Activated naive CD4-positive, alpha-beta T cell treated with anti-CD3 and anti-CD28 coated beads, Interleukin-2, amount 10 ng/mL, durations not matched to agents 7 days and 5 days (primary cell): ENCODE measurements around the gene POMC.

ENCODE experiments used
- CTCF ChIA-PET: fragments of 350-600 bp; sonication (Branson Sonifier 250); formaldehyde crosslinking; loops from one replicate; lab custom pipeline; 2021; ENCODE audit warnings: antibody characterized with exemption; lab: Charles Lee
- DNase-seq: peaks from one replicate; pipeline ENCODE4 v3.0.0-alpha.2; 2020
- H3K27ac Mint-ChIP-seq: one replicate; pipeline ENCODE4 v1.8.0; 2021; ENCODE audit warnings: mild to moderate bottlenecking, moderate library complexity, mixed read lengths
- H3K27me3 Mint-ChIP-seq: one replicate; pipeline ENCODE4 v1.8.0; 2021; ENCODE audit warnings: mild to moderate bottlenecking, mixed read lengths
- H3K36me3 Mint-ChIP-seq: one replicate; pipeline ENCODE4 v1.8.0; 2021; ENCODE audit warnings: mixed read lengths
- H3K4me1 Mint-ChIP-seq: one replicate; pipeline ENCODE4 v1.8.0; 2021; ENCODE audit warnings: mixed read lengths
- H3K4me3 Mint-ChIP-seq: one replicate; pipeline ENCODE4 v1.8.0; 2021; ENCODE audit warnings: mild to moderate bottlenecking, moderate library complexity, mixed read lengths
- H3K9me3 Mint-ChIP-seq: one replicate; pipeline ENCODE4 v1.8.0; 2021; ENCODE audit warnings: mixed read lengths

The POMC gene

GRCh38 chr2:25115902-25116301 is 52.5 kb downstream of the POMC start:
- H3K36me3 Mint-ChIP-seq: no peaks in the 10 kb centered on the region
- H3K27ac Mint-ChIP-seq: no peak overlapping the region
- peaks cover 19% of the 10 kb centered on the region for H3K27me3 Mint-ChIP-seq
- H3K4me3 Mint-ChIP-seq: no peak overlapping the region
- no peaks in the 10 kb centered on the region for H3K4me1 Mint-ChIP-seq
- DNase-seq: no peak
- no peaks in the 10 kb centered on the region for H3K9me3 Mint-ChIP-seq
- CTCF ChIA-PET: interaction anchor here (0.9 to 1.4 kb wide), 2 partner anchors 12 to 79 kb away, joined by 4 read pairs; no protein-coding TSS in a partner anchor

DNA sequence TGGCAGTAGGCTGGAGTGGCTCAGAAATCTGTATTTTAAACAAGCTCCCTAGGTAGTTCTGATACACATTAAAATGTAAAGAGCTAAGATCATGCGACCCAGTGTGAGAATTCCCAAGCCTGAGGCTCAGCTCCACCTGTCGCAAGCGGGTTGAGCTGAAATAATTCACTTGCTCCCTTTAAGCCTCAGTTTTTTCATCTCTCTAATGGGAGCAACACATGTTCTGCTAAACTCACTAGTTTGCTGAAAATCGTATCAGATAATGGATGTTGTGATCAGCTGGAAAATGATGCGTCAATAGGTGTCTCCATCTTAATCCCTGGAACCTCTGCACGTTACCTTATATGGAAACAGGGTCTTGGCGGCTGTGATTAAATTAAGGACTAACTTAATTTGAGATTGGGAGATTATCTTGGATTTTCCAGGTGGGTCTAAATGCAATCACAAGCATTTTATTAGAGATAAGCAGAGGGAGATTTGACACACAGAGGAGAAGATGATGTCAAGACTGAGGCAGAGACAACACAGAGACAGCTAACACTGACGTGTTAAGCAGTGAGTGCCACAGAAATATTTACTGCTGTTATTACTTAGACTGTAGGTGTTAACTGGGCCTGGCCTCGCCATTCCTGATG is 53.0 kb downstream of the POMC start:
- Mint-ChIP-seq H3K9me3 (no peaks in the 10 kb centered on the region), H3K4me1 (no peaks in the 10 kb centered on the region), H3K36me3 (no peaks in the 10 kb centered on the region), H3K27ac (no peak overlapping the region), H3K4me3 (no peak overlapping the region), H3K27me3 (peaks cover 20% of the 10 kb centered on the region)
- no peak for DNase-seq
- CTCF ChIA-PET: interaction anchor here (0.8 to 1.4 kb wide), 4 partner anchors 13 to 140 kb away, joined by 3 to 4 read pairs (median 4); no protein-coding TSS in a partner anchor

DNA sequence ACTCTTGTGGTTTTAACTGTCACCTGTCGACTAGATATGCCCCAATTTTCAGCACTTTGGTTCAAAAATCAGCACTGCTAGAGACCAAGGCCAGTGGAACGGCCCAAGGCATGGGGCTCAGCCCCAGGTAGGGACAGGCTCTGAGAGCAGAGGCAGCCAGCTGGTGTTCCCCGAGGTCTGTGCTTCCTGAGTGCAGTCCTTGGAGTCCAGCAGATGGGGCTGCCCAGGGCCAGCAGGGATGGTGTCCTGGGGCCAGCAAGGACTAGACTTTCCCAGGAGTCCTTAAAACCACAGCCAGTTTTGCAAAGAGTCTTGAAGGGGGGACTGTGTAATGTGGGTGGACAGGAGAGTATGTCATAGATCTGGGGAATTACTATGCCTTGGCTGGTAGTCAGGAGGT is 56.3 kb downstream of the POMC start:
- DNase-seq: no peak
- H3K36me3 Mint-ChIP-seq: no peaks in the 10 kb centered on the region
- H3K27me3 Mint-ChIP-seq: peaks cover 24% of the 10 kb centered on the region
- CTCF ChIA-PET: no interaction called here
- H3K27ac Mint-ChIP-seq: no peak overlapping the region
- H3K4me3 Mint-ChIP-seq: no peak overlapping the region
- no peaks in the 10 kb centered on the region for H3K9me3 Mint-ChIP-seq
- H3K4me1 Mint-ChIP-seq: no peaks in the 10 kb centered on the region
